GM18520 (cell line): ENCODE data around the gene TBC1D17.
A peak's percentile ranks its signal among the peaks of the same experiment; 100 is the strongest.

Source experiments
- ATAC-seq: cut with Tn5 transposase; IDR thresholded peaks from one replicate; pipeline ENCODE4 v1.9.1; 2021; ENCODE audit not compliant: unreplicated experiment

TBC1D17 gene

GRCh38 chr19:49875177-49875576, 2.3 kb upstream of the TBC1D17 start:
- no peak for ATAC-seq

GRCh38 chr19:49875857-49876421, 1.6 kb upstream of the TBC1D17 start:
- no peak for ATAC-seq

GRCh38 chr19:49876422-49877019, 981 bp upstream of the TBC1D17 start:
- peak; percentile 38 for ATAC-seq

- ATAC-seq = peak; percentile 23
These were observed 609 bp downstream of the TBC1D17 start for GRCh38 chr19:49877879-49878743.

- ATAC-seq = no peak
These were observed 1.2 kb downstream of the TBC1D17 start for GRCh38 chr19:49878744-49879070.

- ATAC-seq = no peak
These were observed 1.9 kb downstream of the TBC1D17 start for GRCh38 chr19:49879243-49879963.

GRCh38 chr19:49880162-49880869, 2.8 kb downstream of the TBC1D17 start:
- ATAC-seq = no peak

GRCh38 chr19:49881186-49881585, 3.7 kb downstream of the TBC1D17 start:
- no peak for ATAC-seq

- no peak for ATAC-seq
These were observed 4.3 kb downstream of the TBC1D17 start for GRCh38 chr19:49881672-49882394.

GRCh38 chr19:49882643-49883042, 5.1 kb downstream of the TBC1D17 start:
- no peak for ATAC-seq

GRCh38 chr19:49883094-49883493, 5.6 kb downstream of the TBC1D17 start:
- no peak for ATAC-seq

GRCh38 chr19:49884109-49884508, 6.6 kb downstream of the TBC1D17 start:
- no peak for ATAC-seq

GRCh38 chr19:49884760-49885159, 7.3 kb downstream of the TBC1D17 start:
- ATAC-seq = no peak

GRCh38 chr19:49887037-49887664, 9.6 kb downstream of the TBC1D17 start:
- ATAC-seq = no peak

- ATAC-seq = no peak
These were observed 10.4 kb downstream of the TBC1D17 start for GRCh38 chr19:49887665-49888509.

- ATAC-seq = no peak
These were observed 11.0 kb downstream of the TBC1D17 start for GRCh38 chr19:49888510-49888824.

- no peak for ATAC-seq
These were observed 11.7 kb downstream of the TBC1D17 start for GRCh38 chr19:49889038-49889686.

- no peak for ATAC-seq
These were observed 12.3 kb downstream of the TBC1D17 start for GRCh38 chr19:49889687-49890348.
